H1 (cell line): ENCODE data around the gene SLMAP.

Source experiments
- ATF2 ChIP-seq: IDR thresholded peaks from 2 replicates; pipeline ENCODE4 v1.6.1; 2012; ENCODE audit warnings: low read length, inconsistent platforms
- ATF3 ChIP-seq: IDR thresholded peaks from 2 replicates; pipeline ENCODE4 v1.6.1; 2011; ENCODE audit warnings: low read depth, mild to moderate bottlenecking, low read length; ENCODE audit not compliant: insufficient read depth
- CTCF ChIP-seq, 3 experiments: IDR thresholded peaks; 1 replicate in 2 of 3; 2 replicates in 1 of 3; pipeline versions ENCODE4 v1.5.1 to v1.6.1; 2011; ENCODE audit warnings: low read length in 3 of 3, mild to moderate bottlenecking in 3 of 3, inconsistent platforms in 2 of 3, low read depth in 1 of 3, moderate library complexity in 1 of 3; ENCODE audit not compliant: insufficient read depth in 1 of 3; ENCODE audit errors: control extremely low read depth in 1 of 3
- EP300 ChIP-seq, 2 experiments: IDR thresholded peaks; 1 replicate in 1 of 2; 2 replicates in 1 of 2; pipeline ENCODE4 v1.6.1; 2011 to 2012; ENCODE audit warnings: low read depth in 2 of 2, low read length in 2 of 2, mild to moderate bottlenecking in 2 of 2, borderline replicate concordance in 1 of 2, inconsistent platforms in 1 of 2, moderate library complexity in 1 of 2
- GTF2F1 ChIP-seq: IDR thresholded peaks from 2 replicates; pipeline ENCODE4 v1.6.1; 2012; ENCODE audit warnings: low read depth, low read length, improper control_type of control experiment, borderline replicate concordance
- SP1 ChIP-seq: IDR thresholded peaks from 2 replicates; pipeline ENCODE4 v1.6.1; 2011; ENCODE audit warnings: low read depth, low read length
- TAF1 ChIP-seq: IDR thresholded peaks from 2 replicates; pipeline ENCODE4 v1.6.1; 2011; ENCODE audit warnings: mild to moderate bottlenecking, low read depth, low read length
- USF2 ChIP-seq: IDR thresholded peaks from 2 replicates; pipeline ENCODE4 v1.6.1; 2011; ENCODE audit warnings: low read length, improper control_type of control experiment

GRCh38 chr3:57957824-57958223 lies 201.7 kb downstream of the SLMAP start:
- TF ChIP-seq SP1 (no peak), TAF1 (no peak), ATF2 (no peak), GTF2F1 (no peak), USF2 (no peak), ATF3 (no peak), CTCF (IDR thresholded peaks at IDR 0.05; ENCODE audit: control extremely low read depth in 1 of 3, insufficient read depth in 1 of 3, low read depth in 1 of 3, low read length in 3 of 3) (no peak), EP300 (IDR thresholded peaks at IDR 0.05; ENCODE audit: borderline replicate concordance in 1 of 2, low read depth in 2 of 2, low read length in 2 of 2) (no peak)
